Fibroblast of skin of right biceps (primary cell): ENCODE results near the gene PARP9.
A peak's percentile ranks its signal among the peaks of the same experiment; 100 is the strongest.

Source experiments
- DNase-seq: peaks from one replicate; pipeline ENCODE4 v3.0.0-alpha.2; 2013

PARP9 gene

DNA sequence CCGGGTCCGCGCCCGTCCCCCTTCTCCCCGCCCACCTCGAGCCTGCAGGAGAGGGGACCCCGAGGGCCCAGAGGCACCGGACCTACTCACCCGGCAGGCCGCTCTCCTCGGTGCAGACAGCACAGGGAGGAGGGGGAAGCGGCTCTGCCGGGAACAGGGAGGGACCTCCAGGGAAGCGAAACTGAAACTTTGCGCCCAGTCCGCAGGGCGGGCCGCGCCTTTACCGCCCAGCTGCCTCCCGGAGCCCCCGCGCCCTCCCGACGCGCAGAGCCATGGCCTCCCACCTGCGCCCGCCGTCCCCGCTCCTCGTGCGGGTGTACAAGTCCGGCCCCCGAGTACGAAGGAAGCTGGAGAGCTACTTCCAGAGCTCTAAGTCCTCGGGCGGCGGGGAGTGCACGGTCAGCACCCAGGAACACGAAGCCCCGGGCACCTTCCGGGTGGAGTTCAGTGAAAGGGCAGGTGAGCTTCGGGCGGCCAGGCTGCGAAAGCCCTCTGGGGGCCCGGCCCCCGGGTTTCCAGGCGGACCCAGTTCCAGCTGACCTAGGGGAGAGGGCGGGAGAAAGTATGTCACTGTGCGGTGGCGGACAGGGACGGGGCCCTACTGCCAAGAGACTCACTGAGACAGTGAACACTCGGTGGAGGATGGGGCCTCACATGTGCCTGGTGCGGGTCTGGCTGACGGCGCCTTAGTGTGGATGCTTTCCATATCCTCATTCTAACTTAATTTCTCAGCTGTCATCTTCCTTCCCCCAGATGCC is at the start of gene PARP9, which contains the start of gene DTX3L:
Gene PARP9 (minus strand): TSS at position 146 of the 758 bp plus-strand sequence. CDS start 4,680 bp downstream, outside the sequence.
Gene DTX3L (plus strand): TSS at position 184 of the 758 bp plus-strand sequence. CDS start 89 bp downstream, at position 273.
- peak; percentile 81 for DNase-seq

DNA sequence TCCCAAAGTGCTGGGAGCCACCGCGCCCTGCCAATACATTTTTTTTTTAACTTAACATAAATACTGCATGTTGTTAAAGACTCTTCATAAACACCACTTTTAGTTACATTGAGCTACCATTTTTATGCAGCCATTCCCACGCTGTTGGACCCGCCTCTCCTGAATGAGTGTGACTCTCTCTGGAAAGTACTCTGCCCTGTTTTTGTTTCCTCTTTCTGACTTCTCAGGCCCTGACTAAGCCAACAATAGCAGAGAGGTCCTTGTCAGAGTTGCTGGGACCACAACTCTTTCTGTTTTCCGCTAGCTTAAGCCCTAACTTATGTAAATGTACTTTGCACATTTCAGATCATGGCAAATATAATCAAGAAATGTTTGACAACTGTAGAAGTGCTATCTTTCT is 48.6 kb upstream of the PARP9 start:
- DNase-seq, result no peak

DNA sequence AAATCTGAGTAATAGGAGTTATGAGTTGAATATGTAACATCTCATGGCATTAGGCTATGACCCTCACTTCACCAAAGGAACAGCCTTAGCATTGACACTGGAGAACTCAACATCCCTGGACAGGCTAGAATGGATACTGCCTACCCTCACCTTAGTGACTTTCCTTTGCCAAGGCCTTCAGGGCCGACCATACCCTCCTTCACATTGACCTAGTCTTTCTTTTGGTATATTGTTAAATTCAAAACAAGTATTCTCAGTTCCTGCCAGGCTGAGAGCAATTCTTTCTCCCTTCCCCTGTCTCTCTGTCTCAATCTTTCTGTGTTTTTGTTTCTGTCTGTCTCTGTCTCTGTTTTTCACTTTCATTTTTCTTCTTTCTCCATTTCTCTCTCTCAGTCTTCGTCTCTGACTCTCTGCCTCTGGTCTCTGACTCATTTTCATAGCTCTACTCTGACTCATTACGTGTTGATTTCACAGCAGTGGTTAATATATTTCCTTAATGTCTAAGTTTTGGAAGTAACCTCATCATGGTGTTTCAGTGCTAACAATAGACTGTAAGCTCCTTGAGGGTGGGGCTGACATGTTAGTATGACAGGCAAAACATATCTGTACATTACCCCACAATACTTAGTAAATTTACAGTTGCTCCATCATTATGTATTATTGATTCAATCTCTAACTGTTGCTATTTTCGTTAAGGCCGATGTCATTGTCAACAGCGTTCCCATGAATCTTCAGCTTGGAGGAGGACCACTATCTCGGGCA is 45.9 kb upstream of the PARP9 start:
- DNase-seq, result peak; percentile 88

DNA sequence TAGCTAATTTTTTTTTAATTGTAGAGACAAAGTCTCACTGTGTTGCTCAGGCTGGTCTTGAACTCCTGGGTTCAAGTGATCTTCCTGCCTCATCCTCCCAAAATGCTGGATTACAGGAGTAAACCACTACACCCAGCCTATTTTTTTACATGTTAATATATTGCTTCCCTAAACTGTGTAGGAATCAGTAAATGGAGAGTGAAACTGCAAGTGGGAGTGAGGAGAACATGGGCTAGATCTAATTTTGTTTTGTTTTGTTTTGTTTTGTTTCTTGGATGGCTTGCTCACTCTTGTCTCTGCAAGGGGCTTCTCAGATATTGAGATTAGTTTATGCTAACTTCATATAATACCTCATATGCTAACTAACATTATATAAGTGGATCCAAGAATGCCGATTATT is 44.8 kb upstream of the PARP9 start:
- no peak for DNase-seq

DNA sequence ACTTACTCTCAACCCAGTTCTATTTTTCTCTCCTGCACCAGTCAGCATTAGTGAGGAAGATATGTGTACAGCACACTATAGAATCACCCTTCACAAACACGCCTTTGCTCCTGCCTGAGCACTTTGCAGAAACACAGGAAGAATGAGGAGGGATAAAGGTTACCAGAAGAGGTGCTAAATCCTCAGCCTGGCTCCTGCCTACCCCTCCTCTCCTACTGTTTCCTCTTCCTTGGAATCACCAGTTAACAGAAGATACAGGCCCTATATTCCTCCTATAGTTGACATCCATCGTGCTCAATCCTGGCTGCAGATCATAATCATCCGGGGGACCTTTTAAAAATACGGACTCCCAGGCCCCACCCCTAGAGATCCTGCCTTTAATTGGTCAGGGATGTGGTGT is 42.2 kb upstream of the PARP9 start:
- no peak for DNase-seq

DNA sequence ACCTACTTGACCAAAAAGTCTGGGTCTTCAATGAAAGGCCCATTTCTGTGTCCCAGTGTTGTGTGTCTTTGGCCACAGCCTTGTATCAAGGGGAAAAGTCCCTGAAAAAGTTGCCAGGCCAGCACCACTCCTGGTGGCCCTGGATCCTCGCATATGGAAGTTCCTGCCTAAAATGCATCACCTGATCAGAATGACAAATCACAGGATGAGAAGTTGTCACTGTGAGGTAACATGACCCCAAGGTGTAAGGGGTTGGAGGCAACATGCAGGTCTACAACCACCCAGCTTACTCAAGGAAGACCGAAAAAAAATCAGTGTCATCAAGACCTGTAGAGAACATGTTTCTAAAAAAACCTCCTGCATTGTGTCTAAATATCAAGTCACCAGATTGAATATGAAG is 39.0 kb upstream of the PARP9 start:
- no peak for DNase-seq

DNA sequence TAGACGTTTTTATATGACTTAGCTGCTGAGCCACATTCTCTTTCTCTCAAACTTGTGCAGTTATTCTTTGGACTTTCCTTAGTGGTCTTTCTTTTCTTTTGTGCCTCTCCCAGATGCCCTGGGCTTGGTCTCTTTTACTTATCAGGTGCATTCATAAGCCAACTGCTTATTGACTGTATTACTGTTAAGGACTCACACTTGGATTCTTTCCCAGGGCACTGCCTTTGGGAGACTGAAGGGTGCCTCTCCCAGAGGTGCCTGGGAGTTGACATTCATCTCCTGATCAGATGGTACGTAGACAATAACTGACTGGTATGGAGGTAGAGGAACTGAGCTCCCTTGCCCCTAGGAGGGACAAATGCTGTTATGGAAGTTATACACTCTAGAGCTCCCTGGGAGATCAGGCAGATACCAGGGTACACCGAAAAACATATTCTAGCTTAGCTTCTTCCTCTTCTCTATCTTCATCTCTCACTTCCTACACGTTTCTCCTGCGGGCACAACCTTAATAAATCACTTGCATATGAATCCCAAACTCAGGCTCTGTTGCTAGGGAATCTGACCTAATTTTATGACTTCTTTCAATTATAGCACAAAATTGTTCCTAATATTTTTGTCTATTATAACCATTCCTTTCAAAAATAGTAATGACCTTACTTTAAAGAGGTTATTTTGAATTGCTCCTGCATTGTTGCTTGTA is 38.1 kb upstream of the PARP9 start:
- no peak for DNase-seq

DNA sequence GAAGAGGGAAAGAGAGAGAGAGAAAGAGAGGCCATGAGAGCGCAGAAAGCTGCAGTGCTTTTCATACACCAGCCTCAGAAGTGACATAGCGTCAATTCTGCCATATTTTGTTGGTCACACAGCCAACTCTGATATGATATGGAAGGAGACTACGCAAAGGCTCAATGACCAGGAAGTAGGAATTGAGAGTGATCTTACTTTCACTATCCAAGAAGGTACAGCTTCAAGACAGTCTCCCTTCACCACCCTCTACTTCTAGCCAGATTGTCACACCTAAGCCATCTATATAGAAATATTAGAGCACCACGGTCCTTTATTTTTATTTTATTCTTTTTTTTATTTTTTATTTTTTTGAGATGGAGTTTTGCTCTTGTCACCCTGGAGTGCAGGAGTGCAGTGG is 34.5 kb upstream of the PARP9 start:
- DNase-seq, result no peak

DNA sequence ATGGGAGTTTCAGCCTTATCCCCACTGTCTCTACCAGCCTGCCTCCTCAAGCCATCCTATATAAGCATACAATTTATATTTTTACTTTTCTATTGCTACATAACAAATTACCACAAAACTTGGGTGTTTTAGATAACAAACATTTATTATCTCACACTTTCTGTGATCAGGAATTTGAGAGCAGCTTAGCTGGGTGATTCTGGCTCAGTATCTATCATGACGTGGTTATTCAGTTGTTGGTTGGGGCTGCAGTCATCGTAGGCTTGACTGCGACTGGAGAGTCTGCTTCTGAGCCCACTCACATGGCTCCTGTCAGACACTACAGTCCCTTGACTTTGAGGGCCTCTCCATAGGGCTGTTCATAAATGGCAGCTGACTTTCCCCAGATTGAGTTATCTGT is 34.1 kb upstream of the PARP9 start:
- DNase-seq, result no peak

DNA sequence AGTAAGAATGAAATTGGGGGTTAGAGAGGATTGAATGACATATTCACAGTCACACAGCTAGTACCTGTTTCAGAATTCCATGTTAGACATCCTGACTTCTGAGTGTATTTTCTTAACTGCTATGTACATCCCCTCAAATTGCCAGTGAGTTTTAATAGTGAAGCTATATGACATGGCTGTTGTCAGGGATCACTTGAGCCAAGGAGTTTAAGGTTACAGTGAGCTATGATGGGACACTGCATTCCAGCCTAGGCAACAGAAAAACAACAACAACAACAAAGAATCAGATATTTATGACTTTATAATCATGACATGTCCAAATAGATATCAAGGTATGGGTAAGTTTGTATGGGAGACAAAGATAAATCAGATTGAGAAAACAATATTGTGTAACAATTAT is 29.9 kb upstream of the PARP9 start:
- DNase-seq, result no peak

DNA sequence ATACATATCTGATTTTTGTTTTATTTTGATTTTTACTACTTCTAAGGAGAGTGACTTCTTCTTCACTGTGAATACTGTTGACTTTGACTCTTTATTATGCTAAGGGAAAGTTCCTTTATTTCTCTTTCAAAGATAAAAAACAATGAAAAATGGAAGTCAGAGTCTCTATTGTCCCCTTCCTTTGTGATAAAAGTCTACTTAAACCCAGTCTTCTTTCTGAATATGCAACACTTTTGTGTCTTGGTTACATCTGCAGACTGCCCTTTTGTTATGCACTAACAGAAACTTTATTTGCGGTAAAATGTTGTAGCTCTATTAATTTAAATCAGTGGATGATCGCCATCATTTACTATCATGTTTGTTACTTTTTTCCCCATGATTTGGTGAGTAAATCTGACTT is 26.5 kb upstream of the PARP9 start:
- no peak for DNase-seq

DNA sequence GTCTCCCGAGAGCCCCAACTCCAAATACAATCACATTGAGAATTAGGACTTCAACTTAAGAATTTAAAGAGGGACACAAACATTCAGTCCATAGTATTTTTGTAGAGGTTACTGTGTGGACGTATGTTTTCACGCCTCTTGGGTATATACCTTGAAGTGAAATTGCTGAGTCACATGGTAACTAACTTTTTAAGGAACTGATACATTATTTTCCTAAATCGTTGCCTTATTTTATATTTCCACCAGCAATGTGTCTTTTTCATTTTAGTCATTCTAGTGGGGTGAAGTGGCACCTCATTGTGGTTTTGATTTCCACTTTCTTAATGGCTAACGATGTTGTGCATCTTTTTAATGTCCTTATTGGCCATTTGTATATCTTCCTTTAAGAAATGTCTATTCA is 25.2 kb upstream of the PARP9 start:
- no peak for DNase-seq

DNA sequence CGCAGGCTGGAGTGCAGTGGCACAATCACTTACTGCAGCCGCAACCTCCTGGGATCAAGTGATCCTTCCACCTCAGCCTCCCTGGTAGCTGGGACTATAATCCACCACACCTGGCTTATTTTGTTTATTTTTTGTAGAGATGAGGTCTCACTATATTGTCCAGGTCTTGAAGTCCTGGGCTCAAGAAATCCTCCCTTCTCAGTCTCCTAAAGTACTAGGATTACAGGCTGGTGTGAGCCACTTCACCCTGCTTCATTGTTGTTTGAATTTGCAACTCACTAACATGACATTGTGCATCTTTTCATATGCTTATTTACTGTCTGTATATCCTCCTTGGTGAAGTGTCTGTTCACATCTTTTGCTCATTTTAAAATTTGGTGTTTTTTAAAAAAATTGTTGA is 23.5 kb upstream of the PARP9 start:
- DNase-seq, result no peak

DNA sequence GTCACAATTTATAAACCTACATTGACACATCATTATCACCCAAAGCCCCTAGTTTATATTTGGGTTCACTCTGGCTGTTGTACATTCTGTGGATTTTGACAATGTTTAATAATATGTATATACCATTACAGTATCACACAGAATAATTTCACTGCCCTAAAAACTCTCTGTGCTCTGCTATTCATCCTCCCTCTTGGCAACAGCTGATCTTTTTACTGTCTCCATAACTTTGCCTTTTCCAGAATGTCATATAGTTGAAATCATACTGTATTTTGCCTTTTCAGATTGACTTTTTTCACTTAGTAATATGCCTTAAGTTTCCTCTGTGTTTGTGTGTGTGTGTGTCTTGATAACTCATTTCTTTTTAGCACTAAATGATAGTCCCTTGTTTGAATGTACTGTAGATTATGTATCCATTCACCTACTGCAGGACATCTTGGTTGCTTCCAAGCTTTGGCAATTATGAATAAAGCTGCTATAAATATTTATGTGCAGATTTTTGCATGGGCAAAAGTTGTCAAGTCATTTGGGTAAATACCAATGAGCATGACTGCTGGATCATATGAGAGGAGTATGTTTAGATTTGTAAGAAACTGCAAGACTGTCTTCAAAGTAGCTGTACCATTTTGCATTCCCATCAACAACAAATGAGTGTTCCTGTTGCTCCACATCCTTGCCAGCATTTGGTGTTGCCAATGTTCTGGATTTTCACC is 22.8 kb upstream of the PARP9 start:
- no peak for DNase-seq

DNA sequence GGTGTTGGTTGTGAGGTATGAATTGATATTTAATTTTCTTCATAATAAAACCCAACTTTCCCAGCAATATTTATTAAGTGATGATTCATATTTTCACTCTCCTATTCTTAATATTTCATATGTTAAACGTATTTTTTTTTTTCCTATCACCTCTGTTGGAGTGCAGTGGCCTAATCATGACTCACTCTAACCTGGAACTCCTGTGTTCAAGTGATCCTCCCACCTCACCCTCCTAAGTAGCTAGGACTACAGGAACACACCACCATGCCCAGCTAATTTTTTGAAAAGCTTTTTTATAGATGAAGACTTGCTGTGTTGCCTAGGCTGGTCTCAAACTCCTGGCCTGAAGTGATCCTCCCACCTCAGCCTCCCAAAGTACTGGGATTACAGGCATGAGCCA is 22.0 kb upstream of the PARP9 start:
- DNase-seq, result no peak

DNA sequence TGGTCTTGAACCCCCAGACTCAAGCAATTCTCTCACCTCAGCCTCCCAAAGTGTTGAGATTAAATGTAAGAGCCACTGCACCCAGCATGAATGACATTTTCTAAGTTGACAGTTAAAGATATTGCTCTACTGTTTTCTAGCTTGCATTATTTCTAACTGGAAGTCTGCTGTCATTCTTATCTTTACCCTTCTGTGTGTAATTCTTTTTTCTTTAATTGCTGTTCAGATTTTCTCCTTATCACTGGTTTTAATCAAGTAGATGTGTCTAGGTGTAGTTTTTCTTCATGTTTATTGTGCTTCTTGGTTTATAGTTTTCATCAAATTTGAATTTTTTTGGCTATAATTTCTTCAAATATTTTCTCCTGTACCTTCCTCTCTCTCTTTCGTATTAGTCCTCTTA is 18.3 kb upstream of the PARP9 start:
- DNase-seq, result no peak

DNA sequence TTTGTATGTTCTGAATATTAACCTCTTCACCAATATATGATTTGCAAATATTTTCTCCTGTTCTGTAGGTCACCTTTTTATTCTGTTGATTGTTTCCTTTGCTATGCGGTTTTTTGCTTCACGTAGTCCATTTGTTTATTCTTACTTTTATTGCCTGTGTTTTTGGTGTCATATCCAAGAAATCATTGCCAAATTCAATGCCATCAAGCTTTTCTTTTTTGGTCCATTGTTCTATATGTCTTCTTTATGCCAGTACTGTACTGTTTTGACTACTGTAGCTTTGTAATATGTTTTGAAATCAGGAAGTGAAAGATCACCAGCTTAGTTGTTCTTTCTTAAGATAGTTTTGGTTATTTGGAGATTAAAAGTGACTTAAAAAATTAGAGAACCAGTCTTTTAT is 17.5 kb upstream of the PARP9 start:
- DNase-seq, result no peak

DNA sequence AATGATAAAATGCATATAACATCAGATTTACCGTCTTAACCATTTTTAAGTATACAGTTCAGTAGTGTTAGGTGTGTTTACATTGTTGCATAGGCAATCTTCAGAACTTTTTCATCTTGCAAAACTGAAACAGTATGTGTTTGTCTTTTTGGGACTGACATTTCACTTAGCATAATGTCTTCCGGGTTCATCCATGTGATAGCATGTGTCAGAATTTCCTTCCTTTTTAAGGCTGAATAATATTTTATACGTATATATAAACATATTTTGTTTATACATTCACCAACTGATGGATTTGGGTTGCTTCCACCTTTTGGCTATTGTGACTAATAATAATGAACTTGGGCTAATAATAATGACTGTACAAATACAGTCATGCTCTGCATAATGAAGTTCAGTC is 16.4 kb upstream of the PARP9 start:
- DNase-seq, result no peak

DNA sequence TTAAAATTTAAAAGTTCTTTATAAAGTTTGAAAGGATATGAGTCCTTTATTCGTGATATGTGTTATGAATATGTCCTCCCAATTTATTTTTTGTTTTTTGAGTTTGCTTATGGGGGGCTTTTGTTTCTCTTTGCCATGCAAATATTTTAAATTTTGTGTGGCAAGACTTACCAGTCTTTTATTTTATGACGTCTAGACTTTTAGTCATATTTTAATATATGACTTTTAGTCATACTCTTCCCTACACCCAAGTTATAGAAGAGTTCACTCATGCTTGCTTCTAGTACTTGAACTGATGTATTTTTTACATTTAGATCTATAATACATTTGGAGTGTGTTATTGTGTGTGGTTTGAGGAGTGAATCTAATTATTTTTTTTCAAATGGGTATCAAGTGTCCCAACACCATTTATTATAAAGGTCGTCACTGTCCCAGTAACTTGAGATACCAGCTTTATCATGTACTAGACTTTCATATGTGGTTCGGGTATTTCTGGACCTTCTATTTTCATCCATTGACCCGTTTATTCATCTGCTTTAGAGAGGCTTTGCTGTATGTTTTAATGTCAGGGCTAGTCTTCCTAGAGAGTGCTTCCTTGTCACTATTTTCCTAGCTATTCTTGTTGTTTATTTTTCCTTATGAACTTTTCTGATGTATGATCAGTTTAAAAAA is 14.1 kb upstream of the PARP9 start:
- DNase-seq, result no peak

DNA sequence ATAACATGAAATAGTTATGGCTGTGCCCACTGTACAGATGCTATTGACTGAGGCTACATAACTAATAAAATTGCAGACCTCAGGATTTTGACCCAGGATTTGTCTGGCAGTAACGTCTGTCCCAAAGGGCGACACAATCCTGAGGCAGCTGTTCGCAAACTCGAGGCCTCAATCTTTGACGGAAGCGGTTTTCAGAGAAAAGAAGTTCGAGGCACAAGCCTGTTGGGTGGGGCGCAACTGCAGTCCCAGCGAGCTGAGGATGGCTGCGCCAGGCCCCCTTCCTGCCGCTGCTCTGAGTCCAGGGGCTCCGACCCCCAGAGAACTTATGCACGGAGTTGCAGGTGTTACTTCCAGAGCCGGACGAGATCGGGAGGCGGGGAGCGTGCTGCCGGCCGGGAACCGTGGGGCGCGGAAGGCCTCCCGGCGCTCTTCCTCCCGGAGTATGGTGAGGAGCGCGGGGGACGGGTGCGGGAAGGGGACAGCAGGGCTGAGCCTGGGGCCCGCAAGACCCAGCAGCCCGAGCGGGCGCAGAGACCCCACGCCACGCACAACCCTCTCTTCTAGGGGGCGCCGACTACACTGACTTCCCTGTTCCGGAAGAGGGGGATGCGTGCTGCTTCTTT is 13.4 kb upstream of the PARP9 start, which contains the start of gene PARP15:
Gene PARP15 (plus strand): TSS at position 242 of the 623 bp plus-strand sequence. CDS start 18 bp downstream, at position 260.
- peak; percentile 7 for DNase-seq

DNA sequence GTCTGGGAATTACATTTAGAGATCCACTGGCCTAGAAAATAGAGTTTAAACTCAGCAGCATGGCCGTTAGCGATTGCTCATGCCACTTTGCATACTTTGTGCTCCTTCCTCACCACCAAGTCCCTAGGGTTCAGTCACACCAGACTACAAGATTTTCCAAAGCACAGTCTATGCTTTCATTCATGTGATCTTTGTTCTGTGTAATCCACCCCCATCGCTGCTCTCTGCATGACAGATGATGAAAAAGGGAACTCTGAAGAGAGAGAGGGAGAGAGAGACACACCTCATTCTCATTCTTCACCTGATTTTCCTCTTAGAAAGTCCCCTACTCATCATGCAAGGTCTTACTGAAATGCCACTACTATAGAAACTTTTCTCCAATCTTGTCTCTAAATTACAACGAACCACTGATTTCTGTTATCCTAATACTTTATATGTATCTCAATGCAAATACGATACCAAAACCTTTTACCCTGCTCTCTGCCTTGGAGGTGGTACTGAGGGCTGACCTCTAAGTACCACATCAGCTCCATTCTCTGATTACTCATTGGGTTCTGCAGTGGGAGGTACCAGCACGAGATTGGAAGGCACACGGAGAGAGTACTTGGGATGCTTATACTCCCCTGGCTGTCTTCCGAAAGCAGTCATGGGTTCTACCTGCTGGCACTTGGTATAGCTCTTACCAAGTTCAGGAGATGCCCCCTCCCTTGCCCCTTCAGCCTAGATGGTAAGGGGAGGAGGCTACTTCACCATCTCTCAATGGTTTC is 12.3 kb upstream of the PARP9 start:
- DNase-seq, result peak; percentile 10
